Measurements from ENCODE around the gene ENTHD1.

The ENTHD1 gene

DNA sequence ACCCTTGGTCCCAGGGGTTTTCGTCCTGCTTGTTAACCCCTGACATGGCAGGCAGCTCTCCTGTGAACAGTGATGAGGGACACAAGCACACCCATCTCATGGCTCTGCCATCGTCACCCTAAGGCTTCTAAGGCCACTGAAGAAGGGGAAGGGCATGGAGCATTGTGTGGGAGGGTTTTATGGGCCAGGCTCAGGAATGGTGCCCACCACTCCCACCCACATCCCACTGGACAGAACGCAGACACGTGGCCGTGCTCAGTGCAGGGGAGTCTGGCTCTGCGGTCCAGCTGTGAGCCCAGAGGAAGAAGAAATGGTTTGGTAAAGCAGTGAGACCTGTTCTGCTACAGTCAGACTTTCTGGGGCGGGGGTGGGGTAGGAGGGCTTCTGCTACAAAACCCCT, 193.0 kb downstream of the ENTHD1 start:
- Histone ChIP-seq H3K27me3 (ENCODE audit: control insufficient read depth, insufficient read depth, low read length) (no peaks in the 10 kb centered on the region), H3K9ac (ENCODE audit: low read depth, low read length) (no peak overlapping the region), H3K4me1 (ENCODE audit: control insufficient read depth, insufficient read depth, low read length) (no peaks in the 10 kb centered on the region), H3K36me3 (ENCODE audit: control insufficient read depth, insufficient read depth, low read length) (no peaks in the 10 kb centered on the region), H3K4me3 (ENCODE audit: low read depth, low read length) (no peak overlapping the region), H3K9me3 (ENCODE audit: control insufficient read depth, insufficient read depth, low read length) (no peaks in the 10 kb centered on the region)

DNA sequence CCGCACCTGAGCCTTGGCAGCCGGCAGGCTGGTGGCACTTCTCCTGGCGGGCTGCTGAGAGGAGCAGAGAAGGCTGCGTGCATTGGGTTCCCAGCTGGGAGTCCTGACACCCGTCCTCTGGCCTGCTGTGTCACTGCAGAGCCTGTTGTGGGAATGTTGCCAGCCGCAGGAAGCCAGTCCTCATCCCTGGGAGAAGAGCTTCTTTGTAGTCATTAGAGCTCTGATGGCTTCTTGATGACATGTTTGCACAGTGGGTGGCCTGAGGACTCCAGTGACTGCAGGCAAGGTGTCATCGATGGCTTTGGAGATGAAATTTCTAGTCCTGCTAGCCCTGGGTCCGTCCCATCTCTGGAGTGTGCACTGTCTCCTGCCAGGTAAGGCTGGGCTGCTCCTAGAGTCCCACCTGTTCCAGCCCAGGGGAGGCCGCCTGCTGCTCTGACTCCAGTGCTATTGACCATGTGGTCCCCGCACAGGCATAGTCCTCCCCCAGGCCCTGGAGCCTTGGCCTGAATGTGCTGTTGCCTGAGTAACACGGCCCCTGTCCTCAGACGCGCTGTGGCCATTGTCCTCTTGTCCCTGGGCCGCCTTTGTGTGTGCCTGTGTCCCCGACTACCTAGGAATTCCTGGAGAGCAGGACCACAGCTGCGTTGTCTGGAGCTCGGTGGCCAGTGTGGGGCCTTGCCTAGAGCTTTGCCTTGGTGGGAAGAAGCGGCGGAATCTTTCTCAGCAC, 193.8 kb downstream of the ENTHD1 start:
- H3K36me3 ChIP-seq (ENCODE audit: control insufficient read depth, insufficient read depth, low read length), result no peaks in the 10 kb centered on the region
- H3K27me3 ChIP-seq (ENCODE audit: control insufficient read depth, insufficient read depth, low read length), result no peaks in the 10 kb centered on the region
- no peak overlapping the region for H3K4me3 ChIP-seq (ENCODE audit: low read depth, low read length)
- no peak overlapping the region for H3K9ac ChIP-seq (ENCODE audit: low read depth, low read length)
- no peaks in the 10 kb centered on the region for H3K4me1 ChIP-seq (ENCODE audit: control insufficient read depth, insufficient read depth, low read length)
- H3K9me3 ChIP-seq (ENCODE audit: control insufficient read depth, insufficient read depth, low read length), result no peaks in the 10 kb centered on the region

DNA sequence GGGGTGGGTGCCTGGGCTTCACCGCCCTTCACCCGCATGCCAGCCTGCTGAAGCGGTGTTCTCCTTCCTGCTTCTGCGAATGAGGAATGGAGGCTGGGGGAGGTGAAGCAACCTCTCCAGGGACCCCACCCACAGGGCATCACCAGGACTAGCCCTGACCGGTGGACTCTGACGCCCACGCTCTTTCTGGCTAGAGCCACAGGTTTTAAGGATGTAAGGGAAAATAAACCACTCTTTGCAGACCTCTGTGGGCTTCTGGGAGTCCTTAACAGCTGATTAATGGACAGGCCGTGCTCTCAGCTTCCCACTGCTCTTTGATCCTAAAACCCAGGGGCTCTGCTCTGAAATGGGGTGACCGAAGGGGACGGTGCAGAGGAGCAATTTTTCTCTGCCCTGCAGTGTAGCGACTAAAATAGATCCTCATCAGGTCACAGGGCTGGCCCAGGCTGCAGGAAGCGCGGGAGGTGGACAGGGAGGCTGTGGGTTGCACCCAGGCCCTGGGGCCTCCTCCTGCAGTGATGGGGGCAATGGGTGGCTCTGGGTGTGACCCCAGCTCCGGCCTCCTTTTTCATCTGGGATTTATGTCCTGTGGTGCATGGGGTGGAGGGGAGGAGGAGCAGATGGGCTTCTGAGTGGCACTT, 195.7 kb downstream of the ENTHD1 start:
- no peaks in the 10 kb centered on the region for H3K9me3 ChIP-seq (ENCODE audit: control insufficient read depth, insufficient read depth, low read length)
- no peaks in the 10 kb centered on the region for H3K27me3 ChIP-seq (ENCODE audit: control insufficient read depth, insufficient read depth, low read length)
- H3K4me3 ChIP-seq (ENCODE audit: low read depth, low read length), result no peak overlapping the region
- no peaks in the 10 kb centered on the region for H3K36me3 ChIP-seq (ENCODE audit: control insufficient read depth, insufficient read depth, low read length)
- H3K9ac ChIP-seq (ENCODE audit: low read depth, low read length), result no peak overlapping the region
- H3K4me1 ChIP-seq (ENCODE audit: control insufficient read depth, insufficient read depth, low read length), result no peaks in the 10 kb centered on the region

DNA sequence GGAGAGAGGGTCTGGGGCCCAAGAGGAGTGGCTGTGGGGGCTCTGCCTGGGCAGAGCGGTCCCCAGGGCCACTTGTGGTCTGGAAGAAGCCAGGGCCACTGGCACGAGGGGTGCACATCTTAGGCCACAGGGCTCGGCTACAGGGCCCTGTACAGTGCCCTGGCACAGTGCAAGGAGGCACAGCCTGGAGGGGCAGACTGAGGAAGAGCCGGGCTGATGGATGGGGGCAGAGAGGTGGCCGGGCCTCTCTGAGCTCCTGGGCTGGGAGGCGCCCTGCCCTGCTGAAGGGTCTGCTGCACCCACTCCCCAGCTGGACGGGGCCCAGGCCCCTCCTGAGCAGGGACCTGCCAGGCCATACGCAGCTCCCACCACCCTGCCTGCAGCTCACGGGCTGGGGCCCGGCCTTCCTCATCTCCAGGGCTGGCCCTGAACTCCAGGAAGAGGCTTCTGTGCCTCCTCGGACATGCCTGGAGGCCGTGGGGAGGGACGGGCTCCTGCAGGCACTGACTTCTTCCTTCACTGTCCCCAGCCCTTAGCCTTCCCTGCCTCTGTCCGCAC, 199.5 kb downstream of the ENTHD1 start:
- H3K27me3 ChIP-seq (ENCODE audit: control insufficient read depth, insufficient read depth, low read length), result no peaks in the 10 kb centered on the region
- H3K4me1 ChIP-seq (ENCODE audit: control insufficient read depth, insufficient read depth, low read length), result peaks cover 2% of the 10 kb centered on the region
- H3K9me3 ChIP-seq (ENCODE audit: control insufficient read depth, insufficient read depth, low read length), result no peaks in the 10 kb centered on the region
- no peaks in the 10 kb centered on the region for H3K36me3 ChIP-seq (ENCODE audit: control insufficient read depth, insufficient read depth, low read length)
- no peak overlapping the region for H3K4me3 ChIP-seq (ENCODE audit: low read depth, low read length)
- H3K9ac ChIP-seq (ENCODE audit: low read depth, low read length), result no peak overlapping the region

Measured in iPS-15b (cell line).